ENCODE results near the gene NDUFAF2.
"Not testable (repeated sequence)": the region's sequence is repeated elsewhere in the genome, so short reads cannot be mapped to it uniquely, and the experiment has no call there.

The NDUFAF2 gene

GRCh38 chr5:61183538-61183937 is 238.5 kb downstream of the NDUFAF2 start:
- DNase-seq: no peak

- DNase-seq: no peak
Measured at GRCh38 chr5:61184708-61185107, 239.7 kb downstream of the NDUFAF2 start.

GRCh38 chr5:61186634-61187033 is 241.6 kb downstream of the NDUFAF2 start:
- no peak for DNase-seq

DNA sequence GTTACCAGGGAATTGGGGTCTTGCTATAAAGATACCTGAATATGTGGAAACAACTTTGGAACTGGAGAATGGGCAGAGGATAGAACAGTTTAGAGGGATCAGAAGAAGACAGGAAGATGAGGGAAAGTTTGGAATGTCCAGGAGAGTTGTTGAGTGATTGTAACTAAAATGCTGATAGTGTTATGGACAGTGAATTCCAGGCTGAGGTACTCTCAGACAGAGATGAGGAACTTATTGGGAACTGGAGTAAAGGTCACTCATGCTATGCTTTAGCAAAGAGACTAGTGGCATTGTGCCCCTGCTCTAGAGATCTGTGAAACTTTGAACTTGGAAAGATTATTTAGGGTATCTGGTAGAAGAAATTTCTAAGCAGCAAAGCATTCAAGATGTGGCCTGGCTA is 242.3 kb downstream of the NDUFAF2 start:
- not testable (repeated sequence) for DNase-seq

GRCh38 chr5:61187826-61188225 is 242.8 kb downstream of the NDUFAF2 start:
- not testable (repeated sequence) for DNase-seq

DNA sequence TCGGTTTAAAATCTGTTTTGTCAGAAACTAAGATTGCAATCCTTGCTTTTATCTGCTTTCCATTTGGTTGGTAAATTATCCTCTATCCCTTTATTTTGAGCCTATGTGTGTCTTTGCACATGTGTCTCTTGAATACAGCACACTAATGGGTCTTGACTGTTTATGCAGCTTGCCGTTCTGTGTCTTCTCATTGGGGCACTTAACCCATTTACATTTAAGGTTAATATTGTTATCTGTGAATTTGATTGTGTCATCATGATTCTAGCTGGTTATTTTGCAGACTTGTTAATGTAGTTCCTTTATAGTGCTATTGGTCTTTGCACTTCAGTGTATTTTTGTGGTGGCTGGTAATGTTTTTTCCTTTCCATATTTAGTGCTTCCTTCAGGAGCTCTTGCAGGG is 253.6 kb downstream of the NDUFAF2 start:
- DNase-seq: no peak

GRCh38 chr5:61200582-61201155 is 255.7 kb downstream of the NDUFAF2 start:
- no peak for DNase-seq

DNA sequence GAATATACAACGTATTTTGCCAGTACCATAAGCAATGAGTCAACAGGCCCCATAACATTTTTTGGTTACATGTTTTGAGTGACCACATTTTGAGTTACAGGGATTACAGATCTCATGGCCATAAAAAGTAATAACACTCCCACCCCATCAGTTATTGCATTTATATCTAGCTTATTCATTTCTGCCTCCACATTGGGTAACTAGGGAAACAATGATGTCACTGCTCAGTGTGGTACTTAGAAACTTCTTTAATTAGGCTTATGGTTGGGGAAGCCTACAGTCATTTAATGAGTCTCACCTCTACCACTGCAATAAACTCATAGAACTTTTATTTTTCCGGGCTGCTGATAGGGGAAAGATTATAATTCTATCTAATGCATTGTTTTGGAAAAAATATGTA is 257.2 kb downstream of the NDUFAF2 start:
- no peak for DNase-seq

Data from activated CD4-positive, alpha-beta T cell treated with anti-CD3 and anti-CD28 coated beads for 48 hours (primary cell).